ENCODE measurements around the gene XPR1. TPM values are rescaled to one million over a fixed set of nuclear protein-coding genes. Genes with fewer than 3 reads are reported as not detected.

The XPR1 gene
- total and polyA plus RNA-seq, 2 of the 8 experiments (the other 6 are each of a cell fraction or from before 2014, with no cell fraction given), result 28.6 to 43.9 TPM

- no peak overlapping the region for H2BK12ac ChIP-seq (ENCODE audit: low read depth, low read length)
- H3K4me1 ChIP-seq (replicated peaks in 1 of 4; ENCODE audit: control insufficient read depth in 3 of 4, insufficient read depth in 4 of 4, low read length in 3 of 4), result no peaks in the 10 kb centered on the region
- no peak overlapping the region for H2AK5ac ChIP-seq (ENCODE audit: low read depth, low read length)
- no peak overlapping the region for H3K18ac ChIP-seq (ENCODE audit: extremely low read depth, low read length)
- H4K20me1 ChIP-seq (replicated peaks in 1 of 2; ENCODE audit: control insufficient read depth in 1 of 2, insufficient read depth in 2 of 2, low read length in 2 of 2), result no peaks in the 10 kb centered on the region
- CTCF ChIA-PET (ENCODE audit: partially characterized antibody), result interaction anchor here (1.0 to 2.5 kb wide), 2 partner anchors 9 to 11 kb away, joined by 4 to 8 read pairs; no protein-coding TSS in a partner anchor
- H3K9ac ChIP-seq (replicated peaks in 1 of 4; ENCODE audit: extremely low read depth in 1 of 4, low read depth in 3 of 4, low read length in 3 of 4), result no peak overlapping the region
- no peak overlapping the region for H3K4me2 ChIP-seq (ENCODE audit: insufficient read depth in 1 of 2, low read depth in 2 of 2, low read length in 2 of 2)
- 87% methylated on average over 2 of the region's 2 CpGs; no CpG with 5 or more reads in 1 of the 2 experiments for WGBS, 2 experiments (ENCODE audit: extremely low coverage in 1 of 2, insufficient coverage in 1 of 2, insufficient read length in 1 of 2, insufficient replicate concordance in 2 of 2, low coverage in 1 of 2, low lambda C conversion rate in 2 of 2, missing lambda C conversion rate in 1 of 2)
- H3K27me3 ChIP-seq (replicated peaks in 1 of 4; ENCODE audit: control insufficient read depth in 3 of 4, extremely low read depth in 1 of 4, insufficient read depth in 3 of 4, low read length in 3 of 4), result no peaks in the 10 kb centered on the region
- H3K9me3 ChIP-seq (ENCODE audit: insufficient read depth in 2 of 2, low read depth in 1 of 2, low read length in 1 of 2), result no peaks in the 10 kb centered on the region
- H3K14ac ChIP-seq (ENCODE audit: insufficient read length), result no peak overlapping the region
- H3K27ac ChIP-seq (ENCODE audit: low read depth, low read length), result no peak overlapping the region
- H2BK15ac ChIP-seq (ENCODE audit: low read length), result no peak overlapping the region
- H4K8ac ChIP-seq (ENCODE audit: extremely low read depth, insufficient read depth, low read length), result no peak overlapping the region
- no peak for FAIRE-seq
- no peak overlapping the region for H4K91ac ChIP-seq (replicated peaks; ENCODE audit: insufficient read length, low read length)
- H2BK20ac ChIP-seq (ENCODE audit: low read length), result no peak overlapping the region
- H3K4me3 ChIP-seq (ENCODE audit: extremely low read depth in 1 of 4, insufficient read depth in 2 of 4, low read depth in 3 of 4, low read length in 4 of 4), result no peak overlapping the region
- H3K4ac ChIP-seq (replicated peaks; ENCODE audit: insufficient read length, low read depth, low read length), result no peak overlapping the region
- POLR2A ChIA-PET (ENCODE audit: partially characterized antibody), result interaction anchor here (1.0 kb wide), 1 partner anchor 9 kb away, joined by 3 read pairs; no protein-coding TSS in a partner anchor
- no peak overlapping the region for H4K5ac ChIP-seq (ENCODE audit: insufficient read length, low read depth, low read length)
- H3K79me1 ChIP-seq (ENCODE audit: low read depth, low read length), result no peaks in the 10 kb centered on the region
- no peaks in the 10 kb centered on the region for H3K36me3 ChIP-seq (ENCODE audit: control insufficient read depth in 2 of 4, insufficient read depth in 4 of 4, low read length in 3 of 4)
- H2BK5ac ChIP-seq (ENCODE audit: low read depth, low read length), result no peak overlapping the region
- H3K79me2 ChIP-seq (ENCODE audit: control insufficient read depth in 1 of 2, insufficient read depth in 2 of 2, low read length in 2 of 2), result no peaks in the 10 kb centered on the region
- no peaks in the 10 kb centered on the region for H3K23me2 ChIP-seq (ENCODE audit: low read depth, low read length)
- H2AFZ ChIP-seq (ENCODE audit: low read length), result no peak overlapping the region
- H2BK120ac ChIP-seq (replicated peaks; ENCODE audit: low read depth, low read length), result no peak overlapping the region
- H3K23ac ChIP-seq (ENCODE audit: insufficient read length), result no peak overlapping the region
- no peak overlapping the region for H3K56ac ChIP-seq (replicated peaks; ENCODE audit: insufficient read length, low read depth, low read length)
- DNase-seq (ENCODE audit: low read depth in 1 of 2, low spot score in 2 of 2), result peak in 1 of 2 experiments; percentile 30
- no peak for TF ChIP-seq SIN3A (conservative IDR thresholded peaks at IDR 0.05 in 1 of 2, IDR thresholded peaks at IDR 0.05 in 1 of 2; ENCODE audit: low read depth in 1 of 2, low read length in 2 of 2)
- TF ChIP-seq KDM5A (IDR thresholded peaks at IDR 0.05; ENCODE audit: low read length), result no peak
- no peak for TF ChIP-seq SAP30 (IDR thresholded peaks at IDR 0.05; ENCODE audit: insufficient read depth, insufficient replicate concordance, low read length)
- no peak for TF ChIP-seq EGR1 (IDR thresholded peaks at IDR 0.05; ENCODE audit: borderline replicate concordance, low read depth, low read length)
- no peak for TF ChIP-seq BCL11A (IDR thresholded peaks at IDR 0.05; ENCODE audit: low read depth in 2 of 2, low read length in 2 of 2)
- TF ChIP-seq EZH2 (IDR thresholded peaks at IDR 0.05; ENCODE audit: low read depth, low read length, severe bottlenecking), result no peak
- no peak for TF ChIP-seq ATF2 (IDR thresholded peaks at IDR 0.05; ENCODE audit: low read length)
- no peak for TF ChIP-seq BRCA1 (IDR thresholded peaks at IDR 0.05; ENCODE audit: low read depth, low read length)
- no peak for TF ChIP-seq TBP (IDR thresholded peaks at IDR 0.05; ENCODE audit: low read depth, low read length)
- no peak for TF ChIP-seq PHF8 (conservative IDR thresholded peaks at IDR 0.05; ENCODE audit: low read depth, low read length)
- TF ChIP-seq SP2 (IDR thresholded peaks at IDR 0.05; ENCODE audit: low read length), result no peak
- no peak for TF ChIP-seq ATF3 (IDR thresholded peaks at IDR 0.05; ENCODE audit: insufficient read depth, low read depth, low read length)
Observed at GRCh38 chr1:180892675-180893074, 260.9 kb downstream of the XPR1 start.

Measured in H1 (cell line).